HepG2 (cell line): ENCODE measurements around the gene THSD8. TPM values are rescaled to one million over a fixed set of nuclear protein-coding genes. Genes with fewer than 3 reads are reported as not detected.
A peak's percentile ranks its signal among the peaks of the same experiment; 100 is the strongest.
"Not testable (repeated sequence)": the region's sequence is repeated elsewhere in the genome, so short reads cannot be mapped to it uniquely, and the experiment has no call there.

Experiments used
- ATAC-seq: fragments of 200-7000 bp; cut with Tn5 transposase; 3 replicates; pipeline ENCODE4 v1.9.1; 2020; ENCODE audit warnings: mild to moderate bottlenecking, moderate library complexity
- BruUV-seq: library from RNA; stranded (reverse); fragments of 400-500 nt; replicated peaks from 2 replicates; lab custom pipeline; 2021; lab: Mats Ljungman, UMichigan
- CTCF ChIA-PET: fragments of 300-600 bp; formaldehyde crosslinking; extraction: SDS; loops from one replicate; lab custom pipeline; 2021; ENCODE audit warnings: low total read pairs, inconsistent platforms, low intra/inter-chr PET ratio; lab: Yijun Ruan, JAX
- POLR2A ChIA-PET: fragments of 350-600 bp; sonication (Branson Sonifier 250); formaldehyde crosslinking; loops from one replicate; lab custom pipeline; 2020; ENCODE audit warnings: antibody characterized with exemption, inconsistent platforms; lab: Yijun Ruan, JAX
- DNase-seq: peaks from one replicate; pipeline ENCODE4 v3.0.0-alpha.2; 2015; ENCODE audit warnings: low spot score
- FAIRE-seq: peaks from 3 replicates; lab custom pipeline; 2011; peaks lifted over from hg19 to GRCh38; lab: Jason Lieb, UNC
- H2AFZ ChIP-seq: one replicate; pipeline ENCODE4 v1.6.1; 2011; ENCODE audit warnings: low read length, inconsistent platforms
- H3K27ac ChIP-seq: fragments of 300-600 bp; 3 replicates; pipeline ENCODE4 v1.8.0; 2011; ENCODE audit warnings: mixed run types, mild to moderate bottlenecking, mixed read lengths, low read length, inconsistent platforms; ENCODE audit not compliant: insufficient read depth; ENCODE audit errors: extremely low read length
- H3K27me3 ChIP-seq, 2 experiments: fragments of 200-600 bp in 1 of 2; 2 replicates in 1 of 2; 3 replicates in 1 of 2; pipeline versions ENCODE4 v1.6.0 to v1.8.0; 2011; ENCODE audit warnings: low read length in 2 of 2, mild to moderate bottlenecking in 2 of 2, moderate library complexity in 2 of 2, inconsistent platforms in 1 of 2; ENCODE audit not compliant: insufficient read depth in 2 of 2, control insufficient read depth in 1 of 2
- H3K36me3 ChIP-seq, 2 experiments: fragments of 200-600 bp in 1 of 2; replicated peaks in 1 of 2; 2 replicates in 1 of 2; 3 replicates in 1 of 2; pipeline versions ENCODE4 v1.5.1 to v1.8.0; 2011; ENCODE audit warnings: low read length in 2 of 2, inconsistent platforms in 1 of 2; ENCODE audit not compliant: insufficient read depth in 2 of 2, control insufficient read depth in 1 of 2
- H3K4me1 ChIP-seq: 2 replicates; pipeline ENCODE4 v1.5.1; 2012; ENCODE audit warnings: low read length, inconsistent platforms; ENCODE audit not compliant: insufficient read depth
- H3K4me2 ChIP-seq: 2 replicates; pipeline ENCODE4 v1.6.0; 2011; ENCODE audit warnings: low read depth, low read length, inconsistent platforms
- H3K4me3 ChIP-seq, 3 experiments: fragments of 200-600 bp in 1 of 3; sonication (generic), shearing (Covaris generic) in 1 of 3; replicated peaks in 1 of 3; 2 replicates each; pipeline ENCODE4 v1.5.1; 2011 to 2016; ENCODE audit warnings: low read length in 3 of 3, inconsistent platforms in 2 of 3, low read depth in 2 of 3, mild to moderate bottlenecking in 2 of 3, control low read depth in 1 of 3, mixed read lengths in 1 of 3; ENCODE audit not compliant: insufficient read depth in 1 of 3
- H3K79me2 ChIP-seq: one replicate; pipeline ENCODE4 v1.6.1; 2011; ENCODE audit warnings: low read length, inconsistent platforms; ENCODE audit not compliant: insufficient read depth
- H3K9ac ChIP-seq: 2 replicates; pipeline ENCODE4 v1.6.0; 2011; ENCODE audit warnings: mild to moderate bottlenecking, low read depth, low read length, inconsistent platforms; ENCODE audit not compliant: insufficient read depth
- H3K9me3 ChIP-seq: 2 replicates; pipeline ENCODE4 v1.5.1; 2012; ENCODE audit warnings: mild to moderate bottlenecking, low read length
- H4K20me1 ChIP-seq: 2 replicates; pipeline ENCODE4 v1.6.0; 2011; ENCODE audit warnings: inconsistent platforms, mild to moderate bottlenecking, low read length, moderate library complexity; ENCODE audit not compliant: insufficient read depth
- DMAP1 ChIP-seq: IDR thresholded peaks from 2 replicates; pipeline ENCODE4 v1.6.1; 2016
- ZNF30 ChIP-seq: sonication (generic); formaldehyde crosslinking; IDR thresholded peaks from 2 replicates; pipeline ENCODE4 v1.5.0; 2020; ENCODE audit warnings: mild to moderate bottlenecking, missing genetic modification reagents
- WGBS: methylation state at CpG from one replicate; pipeline ENCODE4 v1.1.6; 2017; ENCODE audit warnings: low lambda C conversion rate; 5-methylcytosine and 5-hydroxymethylcytosine counted together
- in situ Hi-C: cut with HindIII; loops from 2 replicates; pipeline ENCODE4 v1.10.0; 2017; ENCODE audit warnings: low pct_unique_long_range_greater_than_20kb; ENCODE audit not compliant: extremely low pct_ligation_motif_present
- intact Hi-C: fragments of 100-400 bp; cut with micrococcal nuclease; formaldehyde crosslinking; loops from one replicate; pipeline ENCODE4 v1.10.0; 2022; ENCODE audit not compliant: unreplicated experiment
- polyA plus RNA-seq, 8 experiments: library from polyadenylated mRNA; depleted of rRNA in 3 of 8; stranded (reverse) in 7 of 8; unstranded in 1 of 8; fragments of >200 nt; fragmentation: Illumina TruSeq in 4 of 8; extraction: Trizol in 4 of 8; gene quantifications; 2 replicates each; pipeline versions ENCODE4 v1.2.1 to v1.2.3, GENCODE V29; 2011 to 2016; ENCODE audit warnings: low read depth in 4 of 8, missing spikeins in 1 of 8, mixed read lengths in 1 of 8; ENCODE audit not compliant: insufficient read depth in 1 of 8
- total RNA-seq, 5 experiments: library from RNA; depleted of rRNA; stranded (reverse); fragments of >200 nt; fragmentation: Illumina TruSeq; extraction: Trizol; gene quantifications; 2 replicates each; pipeline ENCODE4 v1.2.3, GENCODE V29; 2016; ENCODE audit warnings: low read depth in 1 of 5

THSD8 gene
- total and polyA plus RNA-seq, 2 of the 13 experiments (the other 11 are each of a cell fraction or from before 2014, with no cell fraction given), result 4.8 to 14.9 TPM

DNA sequence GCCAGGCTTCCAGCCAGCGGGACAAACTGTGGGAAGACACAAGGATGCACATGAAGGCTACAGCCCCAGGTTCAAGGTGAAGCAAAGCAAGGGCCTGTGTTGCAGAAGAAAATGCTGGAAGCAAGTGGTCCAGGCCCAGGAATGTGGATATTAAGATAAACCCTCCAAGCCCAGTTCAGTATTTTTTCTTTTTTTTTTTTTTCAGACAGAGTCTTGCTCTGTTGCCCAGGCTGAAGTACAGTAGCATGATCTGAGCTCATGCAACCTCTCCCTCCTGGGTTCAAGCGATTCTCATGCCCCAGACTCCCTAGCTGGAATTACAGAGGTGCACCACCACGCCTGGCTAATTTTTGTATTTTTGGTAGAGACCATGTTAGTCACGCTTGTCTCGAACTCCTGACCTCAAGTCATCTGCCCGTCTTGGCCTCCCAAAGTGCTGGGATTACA, 4.7 kb upstream of the THSD8 start:
- Histone ChIP-seq H3K79me2 (peaks cover 21% of the 10 kb centered on the region), H3K27ac (no peak overlapping the region), H4K20me1 (peaks cover 5% of the 10 kb centered on the region; the same call in 1 of the 2 replicates), H3K36me3 (peaks cover 2 to 12% of the 10 kb centered on the region in 2 experiments; a peak in 4 of 5 replicates), H3K4me1 (peaks cover 39% of the 10 kb centered on the region), H3K9me3 (no peaks in the 10 kb centered on the region), H3K27me3 (no peaks in the 10 kb centered on the region; a peak in 1 of 5 replicates), H3K4me2 (no peak overlapping the region), H3K4me3 (no peak overlapping the region), H2AFZ (no peak overlapping the region), H3K9ac (no peak overlapping the region)
- DNase-seq (no peak), FAIRE-seq (no peak), ATAC-seq (no peak)
- no TSS peak for BruUV-seq
- ChIA-PET POLR2A (interaction anchor here (0.7 to 1.8 kb wide), 3 partner anchors 9 to 53 kb away, joined by 3 to 9 read pairs (median 3); partner anchors contain the start of gene RNASEH2A), CTCF (interaction anchor here (1.2 to 3.7 kb wide), 6 partner anchors 19 to 37 kb away, joined by 5 to 54 read pairs (median 10); partner anchors contain the start of gene HOOK2)
- TF ChIP-seq DMAP1 (CRISPR knock-in tag) (no peak), ZNF30 (CRISPR knock-in tag) (0 out of 2 replicates have a peak, but pooled peaks have one; percentile 9)
- WGBS, result 96% methylated on average over 6 of the region's 6 CpGs
- in situ Hi-C loops, result no loop called here
- intact Hi-C loops, result no loop called here

DNA sequence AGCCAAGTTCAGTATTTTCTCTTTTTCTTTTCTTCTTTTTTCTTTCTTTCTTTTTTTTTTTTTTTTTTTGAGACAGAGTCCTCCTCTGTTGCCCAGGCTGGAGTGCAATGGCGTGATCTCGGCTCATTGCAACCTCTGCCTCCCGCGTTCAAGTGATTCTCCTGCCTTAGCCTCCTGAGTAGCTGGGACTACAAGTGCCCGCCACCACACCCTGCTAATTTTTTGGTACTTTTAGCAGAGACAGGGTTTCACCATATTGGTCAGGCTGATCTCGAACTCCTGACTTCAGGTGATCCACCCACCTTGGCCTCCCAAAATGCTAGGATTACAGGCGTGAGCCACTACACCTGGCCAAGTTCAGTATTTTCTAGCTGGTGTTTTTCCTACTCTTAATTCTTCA, 4.3 kb upstream of the THSD8 start:
- WGBS, result 98% methylated on average over 7 of the region's 7 CpGs
- ATAC-seq, H4K20me1 ChIP-seq, H2AFZ ChIP-seq, BruUV-seq, H3K9me3 ChIP-seq, H3K27ac ChIP-seq, H3K27me3 ChIP-seq, H3K4me3 ChIP-seq, intact Hi-C loops, in situ Hi-C loops, DNase-seq, H3K9ac ChIP-seq, FAIRE-seq, H3K4me2 ChIP-seq: not testable (repeated sequence)
- CTCF ChIA-PET, result interaction anchor here (2.5 to 3.7 kb wide), 2 partner anchors 19 to 32 kb away, joined by 34 to 54 read pairs; no protein-coding TSS in a partner anchor
- Histone ChIP-seq H3K36me3 (peaks cover 2 to 12% of the 10 kb centered on the region in 2 experiments; a peak in 4 of 5 replicates), H3K4me1 (peaks cover 44% of the 10 kb centered on the region), H3K79me2 (peaks cover 17% of the 10 kb centered on the region)
- POLR2A ChIA-PET, result interaction anchor here (0.7 to 1.8 kb wide), 4 partner anchors 9 to 53 kb away, joined by 3 to 9 read pairs (median 4); partner anchors contain the start of gene RNASEH2A
